ENCODE measurements around the gene CLDN8. TPM values are rescaled to one million over a fixed set of nuclear protein-coding genes. Genes with fewer than 3 reads are reported as not detected.
A peak's percentile ranks its signal among the peaks of the same experiment; 100 is the strongest.

CLDN8 gene
- total RNA-seq, result not detected
- long read RNA-seq, result 0 reads

- WGBS (ENCODE audit: insufficient coverage, low coverage, low lambda C conversion rate, missing lambda C conversion rate), result 41% methylated on average over 5 of the region's 5 CpGs
- Histone ChIP-seq H3K27me3 (no peaks in the 10 kb centered on the region), H3K27ac (no peak within 1 kb of the TSS), H3K4me1 (no peaks in the 10 kb centered on the region), H3K4me3 (no peak within 1 kb of the TSS), H3K9me3 (no peaks in the 10 kb centered on the region), H3K36me3 (no peaks in the 10 kb centered on the region)
- ATAC-seq, result no peak
- no peak for TF ChIP-seq CTCF (IDR thresholded peaks at IDR 0.05)
- no peak for TF ChIP-seq POLR2A (IDR thresholded peaks at IDR 0.05)
- DNase-seq, result no peak
- intact Hi-C loops (cut with DNase I), result no loop called here
Measured at GRCh38 chr21:30216041-30216723, at the start of gene CLDN8. Gene CLDN8 (minus strand): TSS chr21:30216097. CDS start chr21:30215925, 172 bp downstream.

- Histone ChIP-seq H3K27me3 (no peaks in the 10 kb centered on the region), H3K4me3 (no peak overlapping the region), H3K4me1 (no peaks in the 10 kb centered on the region), H3K27ac (no peak overlapping the region), H3K9me3 (no peaks in the 10 kb centered on the region), H3K36me3 (no peaks in the 10 kb centered on the region)
- DNase-seq (no peak), ATAC-seq (peak in 2 of 4 donors; percentile 25 to 56)
- 51% methylated on average over 4 of the region's 4 CpGs for WGBS (ENCODE audit: insufficient coverage, low coverage, low lambda C conversion rate, missing lambda C conversion rate)
- no peak for TF ChIP-seq POLR2A (IDR thresholded peaks at IDR 0.05)
- peak; percentile 14 to 39 (median 26) for TF ChIP-seq CTCF (IDR thresholded peaks at IDR 0.05)
- intact Hi-C loops (cut with DNase I), result no loop called here
Measured at GRCh38 chr21:30257773-30258172, 41.9 kb upstream of the CLDN8 start.

DNA sequence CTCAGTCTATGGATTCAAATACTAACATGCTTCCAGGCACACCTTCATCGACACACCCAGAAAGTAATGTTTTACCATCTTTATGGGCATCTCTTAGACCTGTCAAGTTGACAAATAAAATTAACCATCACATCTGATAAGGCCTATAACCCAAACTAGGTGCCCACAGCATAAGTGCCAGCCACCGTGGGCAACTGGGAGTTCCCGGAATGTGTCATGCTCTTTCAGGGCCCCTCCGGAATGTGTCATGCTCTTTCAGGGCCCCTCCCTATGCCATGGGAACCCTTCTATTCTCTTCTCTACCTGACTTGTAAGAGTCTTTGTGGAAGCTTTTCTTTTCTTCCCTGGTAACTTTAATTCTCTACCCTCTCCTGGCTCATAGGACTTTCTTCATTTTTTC is 40.2 kb upstream of the CLDN8 start:
- Histone ChIP-seq H3K36me3 (no peaks in the 10 kb centered on the region), H3K4me3 (no peak overlapping the region), H3K27me3 (no peaks in the 10 kb centered on the region), H3K27ac (no peak overlapping the region), H3K4me1 (no peaks in the 10 kb centered on the region), H3K9me3 (no peaks in the 10 kb centered on the region)
- 84% methylated on average over 3 of the region's 4 CpGs for WGBS (ENCODE audit: insufficient coverage, low coverage, low lambda C conversion rate, missing lambda C conversion rate)
- intact Hi-C loops (cut with DNase I), result no loop called here
- TF ChIP-seq POLR2A (IDR thresholded peaks at IDR 0.05), result no peak
- TF ChIP-seq CTCF (IDR thresholded peaks at IDR 0.05), result no peak
- ATAC-seq, result no peak
- no peak for DNase-seq

- H3K27me3 ChIP-seq, result no peaks in the 10 kb centered on the region
- 53% methylated on average over 1 of the region's 1 CpG for WGBS (ENCODE audit: insufficient coverage, low coverage, low lambda C conversion rate, missing lambda C conversion rate)
- intact Hi-C loops (cut with DNase I), result no loop called here
- DNase-seq, result no peak
- no peaks in the 10 kb centered on the region for H3K36me3 ChIP-seq
- no peaks in the 10 kb centered on the region for H3K4me1 ChIP-seq
- no peak for ATAC-seq
- no peak for TF ChIP-seq CTCF (IDR thresholded peaks at IDR 0.05)
- no peak for TF ChIP-seq POLR2A (IDR thresholded peaks at IDR 0.05)
- no peak overlapping the region for H3K27ac ChIP-seq
- H3K9me3 ChIP-seq, result no peaks in the 10 kb centered on the region
- no peak overlapping the region for H3K4me3 ChIP-seq
Measured at GRCh38 chr21:30255679-30256078, 39.8 kb upstream of the CLDN8 start.

All from right lobe of liver (tissue), 6 donors.